ENCODE data around the gene COL27A1.

- TF ChIP-seq CTCF (conservative IDR thresholded peaks at IDR 0.05) (no peak), ZFX (IDR thresholded peaks at IDR 0.05) (no peak)
Measured at GRCh38 chr9:114171500-114171899, 16.2 kb downstream of the COL27A1 start.

Measured in C4-2B (cell line).